ENCODE data around the gene UROD. TPM values are rescaled to one million over a fixed set of nuclear protein-coding genes. Genes with fewer than 3 reads are reported as not detected.
"Not testable (repeated sequence)": the region's sequence is repeated elsewhere in the genome, so short reads cannot be mapped to it uniquely, and the experiment has no call there.

UROD gene
- polyA plus RNA-seq, 3 donors, result 107 to 111 (median 109) TPM

GRCh38 chr1:45026446-45026845, 14.4 kb downstream of the UROD start:
- DNase-seq, result no peak

DNA sequence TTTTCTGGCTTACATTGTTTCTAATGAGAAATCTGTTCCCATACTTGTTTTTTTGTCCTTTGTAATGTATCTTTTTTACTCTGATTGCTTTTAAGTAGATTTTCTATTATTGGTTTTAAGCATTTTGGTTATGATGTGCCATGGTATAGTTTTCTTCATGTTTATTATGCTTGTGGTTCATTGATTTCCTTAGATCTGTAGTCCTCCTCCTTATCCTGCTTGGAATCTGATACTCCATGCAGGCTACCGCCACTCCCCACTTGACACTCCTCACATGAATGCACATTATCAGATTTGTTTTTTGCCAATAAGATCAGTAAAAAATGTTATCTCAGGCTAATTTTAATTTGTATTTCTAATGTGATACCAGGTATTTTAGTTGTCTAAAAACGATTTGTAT, 20.8 kb downstream of the UROD start:
- DNase-seq, result no peak

GRCh38 chr1:45033356-45033755, 21.3 kb downstream of the UROD start:
- no peak for DNase-seq

- no peak for DNase-seq
Observed at GRCh38 chr1:45035631-45036301, 23.7 kb downstream of the UROD start.

DNA sequence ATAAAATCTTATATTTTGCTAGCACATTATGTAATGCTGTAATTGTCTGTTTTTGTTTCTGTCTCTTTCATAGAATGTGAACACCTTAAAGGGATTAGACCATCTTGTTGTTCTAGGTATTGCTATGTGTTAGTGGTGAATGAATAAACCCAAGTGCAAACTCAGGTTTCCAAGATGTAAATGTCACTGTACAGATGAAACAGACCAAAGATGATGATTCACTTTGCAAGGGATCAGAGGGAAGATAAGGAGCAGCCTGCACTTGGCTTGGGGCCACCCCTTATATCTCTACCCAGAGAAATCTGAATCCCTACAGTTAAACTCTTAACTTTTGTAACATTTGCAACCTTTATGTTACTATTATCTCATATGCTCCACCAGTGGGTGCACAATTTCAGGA, 25.4 kb downstream of the UROD start:
- no peak for DNase-seq

DNA sequence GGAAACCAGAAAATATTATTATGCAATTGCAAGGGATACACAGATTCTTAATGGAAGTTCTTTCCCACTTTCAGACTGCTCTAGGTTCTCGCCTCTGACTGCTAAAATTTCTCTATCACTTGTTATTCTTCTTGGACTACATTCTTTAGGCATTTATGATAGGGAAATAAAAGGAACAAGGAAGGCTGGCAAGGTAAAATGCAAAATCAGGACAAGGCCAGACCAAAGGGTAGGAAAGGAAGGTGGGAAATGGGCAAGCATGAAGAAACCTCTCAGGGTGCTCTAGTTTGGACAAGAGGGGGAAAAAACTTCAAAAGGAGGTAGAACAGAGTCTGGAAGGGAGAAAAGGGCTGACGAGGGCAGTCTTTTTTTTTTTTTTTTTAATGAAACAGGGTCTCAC, 26.2 kb downstream of the UROD start:
- no peak for DNase-seq

GRCh38 chr1:45038661-45039364, 26.8 kb downstream of the UROD start:
- no peak for DNase-seq

DNA sequence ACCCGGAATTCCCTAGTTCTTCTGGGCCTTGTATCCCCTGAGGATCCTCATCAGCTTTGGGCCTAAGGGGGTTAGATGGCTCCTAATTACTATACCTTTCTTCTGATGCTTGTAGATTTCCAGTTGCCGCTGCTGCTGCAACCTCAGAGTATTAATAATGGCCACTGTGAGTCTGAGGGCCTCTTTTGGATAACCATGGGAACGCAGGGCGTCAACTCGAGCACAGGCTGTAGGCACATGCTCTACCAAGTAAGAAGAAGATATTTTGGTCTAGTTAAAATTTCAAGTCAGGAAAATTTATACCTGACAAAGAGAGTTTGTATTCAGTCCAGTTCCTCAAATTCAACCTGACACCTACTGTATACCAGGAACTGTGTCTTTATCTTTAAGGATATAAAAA, 28.2 kb downstream of the UROD start:
- no peak for DNase-seq

GRCh38 chr1:45043094-45043493, 31.0 kb downstream of the UROD start:
- DNase-seq, result no peak

DNA sequence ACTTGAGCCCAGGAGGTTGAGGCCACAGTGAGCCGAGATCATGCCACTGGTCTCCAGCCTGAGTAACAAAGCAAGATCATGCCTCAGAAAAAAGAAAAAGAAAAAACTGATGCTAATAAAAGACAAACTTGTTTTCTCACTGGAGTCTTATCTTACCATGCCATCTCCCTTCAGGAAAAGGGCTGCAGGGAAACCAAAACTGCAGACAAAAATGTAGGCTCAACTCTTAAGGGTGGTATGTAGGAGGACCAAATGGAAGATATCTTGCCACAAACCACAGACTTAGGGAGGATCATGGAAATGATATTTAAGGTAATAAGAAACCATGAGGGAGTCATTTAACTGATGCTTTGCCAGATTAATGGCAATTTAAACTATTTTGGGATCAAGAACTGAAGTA, 32.9 kb downstream of the UROD start:
- no peak for DNase-seq

DNA sequence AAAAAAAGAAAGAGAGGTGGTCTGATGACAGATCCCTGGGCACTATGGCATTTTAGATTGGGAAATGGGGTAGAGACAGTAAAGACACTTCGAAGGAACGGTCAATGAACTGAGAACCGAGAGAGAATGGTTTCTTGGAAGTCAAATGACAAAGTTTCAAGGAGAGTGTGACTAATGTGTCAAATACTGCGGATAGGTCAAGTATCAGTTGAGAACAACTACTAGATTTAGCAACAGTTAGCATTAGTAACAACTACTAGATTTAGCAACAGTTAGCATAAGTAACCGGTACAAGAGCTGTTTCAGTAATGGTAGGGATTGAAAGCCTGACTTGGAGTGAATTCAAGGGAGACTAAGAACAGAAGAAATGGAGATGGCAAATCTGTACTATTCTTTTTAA, 35.0 kb downstream of the UROD start:
- DNase-seq, result no peak

DNA sequence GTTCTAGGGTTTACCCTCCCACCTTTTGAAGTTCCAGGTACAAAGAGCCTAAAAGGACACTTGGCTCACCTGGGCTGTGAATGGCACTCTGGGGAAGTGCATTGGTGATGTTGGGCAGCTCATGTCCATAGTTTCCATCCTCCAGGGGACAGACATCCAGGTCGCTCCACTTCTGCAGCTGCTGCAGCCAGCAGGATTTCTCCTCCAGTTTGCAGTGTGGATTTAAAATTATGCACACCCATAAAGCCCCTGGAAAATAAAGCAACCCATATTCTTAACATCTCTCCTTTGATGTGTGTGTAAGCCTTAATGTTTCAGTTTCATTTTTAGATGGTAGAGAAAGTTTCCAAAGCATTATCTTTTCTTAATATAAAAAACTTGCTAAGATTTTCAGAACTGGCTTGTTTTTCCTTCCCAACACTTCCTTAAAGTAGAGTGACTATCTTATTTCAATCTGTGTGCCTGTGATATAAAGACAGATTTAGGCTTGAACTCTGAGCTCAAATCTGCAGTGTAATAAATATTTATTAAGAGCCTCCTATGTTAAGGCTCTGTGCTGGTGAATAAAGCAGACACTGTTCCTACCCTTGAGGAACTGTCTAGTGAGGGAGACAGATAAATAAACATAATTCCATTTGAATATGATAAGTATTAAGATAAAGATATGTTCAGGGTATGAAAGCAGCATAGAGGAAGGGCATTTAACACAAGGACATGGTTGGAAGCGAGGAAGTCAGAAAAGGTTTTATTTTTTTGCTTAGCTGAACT, 39.1 kb downstream of the UROD start:
- no peak for DNase-seq

- DNase-seq, result no peak
Observed at GRCh38 chr1:45057542-45057941, 45.5 kb downstream of the UROD start.

- DNase-seq, result no peak
Observed at GRCh38 chr1:45059829-45060228, 47.8 kb downstream of the UROD start.

DNA sequence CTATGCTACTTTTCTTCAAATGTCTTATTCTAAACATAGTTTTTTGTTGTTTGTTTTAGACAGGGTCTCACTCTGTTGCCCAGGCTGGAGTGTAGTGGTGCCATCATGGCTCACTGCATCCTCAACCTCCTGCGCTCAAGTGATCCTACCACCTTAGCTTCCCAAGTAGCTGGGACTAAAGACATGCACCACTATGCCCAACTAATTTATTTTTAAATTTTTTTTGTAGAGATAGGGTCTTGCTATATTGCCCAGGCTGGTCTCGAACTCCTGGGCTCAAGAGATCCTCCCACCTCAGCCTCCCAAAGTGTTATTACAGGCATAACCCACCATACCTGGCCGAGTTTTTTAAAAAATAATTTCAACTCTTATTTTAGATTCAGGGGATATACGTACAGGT, 50.4 kb downstream of the UROD start:
- DNase-seq, result not testable (repeated sequence)

DNA sequence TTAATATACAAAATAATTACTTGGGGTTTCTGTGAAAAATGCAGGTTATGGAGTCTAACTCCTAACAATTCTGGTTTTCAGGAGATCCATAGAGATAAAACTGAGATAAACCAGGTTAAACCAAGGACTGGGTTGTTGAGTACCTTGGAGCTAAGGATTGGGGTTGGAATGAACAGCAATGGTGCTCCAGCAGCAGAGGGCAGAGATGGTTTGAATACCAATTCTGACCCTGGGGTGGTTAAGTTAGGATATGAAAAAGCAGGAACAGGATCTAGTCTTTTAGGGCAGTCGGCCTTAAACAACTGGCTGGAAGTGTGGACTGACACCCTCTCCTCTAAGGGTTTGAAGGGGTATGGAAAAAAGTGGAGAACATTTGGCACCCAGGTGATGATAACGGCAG, 53.0 kb downstream of the UROD start:
- no peak for DNase-seq

Other genes starting within 250 kb of the UROD start
- 1,000 to 10,000 TPM; 1,996 to 2,548 (median 2,324) TPM for gene RPS8, start 236.7 kb upstream of the UROD start, polyA plus RNA-seq (ENCODE audit: insufficient read length in 3 of 3)
- 1 to 10 TPM; 1.1 to 1.3 (median 1.1) TPM for gene BEST4, start 224.1 kb upstream of the UROD start, polyA plus RNA-seq (ENCODE audit: insufficient read length in 3 of 3)
- gene PLK3, start 211.9 kb upstream of the UROD start, polyA plus RNA-seq (ENCODE audit: insufficient read length in 3 of 3), result 10 to 100 TPM in 1 of 3 donors, 1 to 10 TPM in 2; 6.2 to 10.1 (median 7.7) TPM
- under 1 TPM in 2 of 3 donors, not detected in 1; 0.19 to 0.42 TPM for gene DYNLT4, start 204.9 kb upstream of the UROD start, polyA plus RNA-seq (ENCODE audit: insufficient read length in 3 of 3)
- 10 to 100 TPM; 10.5 to 22.8 (median 22.7) TPM for gene BTBD19, start 203.7 kb upstream of the UROD start, polyA plus RNA-seq (ENCODE audit: insufficient read length in 3 of 3)
- 1 to 10 TPM; 5.4 to 7.7 (median 6.9) TPM for gene PTCH2, start 169.0 kb upstream of the UROD start, polyA plus RNA-seq (ENCODE audit: insufficient read length in 3 of 3)
- 10 to 100 TPM; 30.3 to 35.5 (median 34.0) TPM for gene EIF2B3, start 25.7 kb upstream of the UROD start, polyA plus RNA-seq (ENCODE audit: insufficient read length in 3 of 3)
- 10 to 100 TPM; 33.4 to 38.1 (median 34.9) TPM for gene HECTD3, start 930 bp upstream of the UROD start, polyA plus RNA-seq (ENCODE audit: insufficient read length in 3 of 3)
- gene ZSWIM5, start 194.4 kb downstream of the UROD start, polyA plus RNA-seq (ENCODE audit: insufficient read length in 3 of 3), result 1 to 10 TPM; 6.8 to 8.3 (median 7.6) TPM